Fibroblast of villous mesenchyme (primary cell): ENCODE measurements around the gene C1orf159. TPM values are rescaled to one million over a fixed set of nuclear protein-coding genes. Genes with fewer than 3 reads are reported as not detected.
A peak's percentile ranks its signal among the peaks of the same experiment; 100 is the strongest.

Experiments used
- DNase-seq: peaks from one replicate; pipeline ENCODE4 v3.0.0-alpha.2; 2010; ENCODE audit warnings: low read depth
- H3K4me3 ChIP-seq: 2 replicates; pipeline ENCODE4 v1.5.1; 2011; ENCODE audit warnings: low read depth, mild to moderate bottlenecking, low read length
- total RNA-seq: library from RNA; depleted of rRNA; stranded (reverse); fragments of >200 nt; gene quantifications from 2 replicates; pipeline ENCODE4 v1.2.3, GENCODE V29; 2012
- TF ChIP-seq, protein P1 (sequence below): IDR thresholded peaks from 2 replicates; pipeline ENCODE4 v1.5.1; 2012; ENCODE audit warnings: low read depth, mild to moderate bottlenecking, low read length; ENCODE audit not compliant: insufficient read depth

C1orf159 gene
- total RNA-seq, 1 donor: 6.5 TPM

DNA sequence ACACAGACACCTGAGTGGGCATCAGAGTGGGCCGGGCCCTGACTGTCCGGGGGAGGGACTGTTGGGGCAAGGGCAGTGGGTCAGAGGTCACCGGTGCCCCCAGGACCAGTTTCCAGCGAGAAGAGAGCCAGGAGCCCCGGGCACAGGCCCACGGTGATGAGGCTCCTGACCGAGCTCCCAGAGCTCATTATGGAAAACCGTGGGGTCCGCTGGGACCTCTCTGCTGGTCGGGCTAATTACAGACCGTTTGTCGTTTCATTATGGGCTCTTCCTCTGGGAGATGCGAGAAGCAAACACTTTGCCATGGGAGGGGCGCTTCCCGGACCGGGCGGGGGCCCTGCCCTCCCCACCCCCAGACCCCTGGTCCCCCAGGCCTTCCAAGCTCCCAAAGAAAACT lies 45.8 kb upstream of the C1orf159 start:
- TF ChIP-seq, protein P1, sequence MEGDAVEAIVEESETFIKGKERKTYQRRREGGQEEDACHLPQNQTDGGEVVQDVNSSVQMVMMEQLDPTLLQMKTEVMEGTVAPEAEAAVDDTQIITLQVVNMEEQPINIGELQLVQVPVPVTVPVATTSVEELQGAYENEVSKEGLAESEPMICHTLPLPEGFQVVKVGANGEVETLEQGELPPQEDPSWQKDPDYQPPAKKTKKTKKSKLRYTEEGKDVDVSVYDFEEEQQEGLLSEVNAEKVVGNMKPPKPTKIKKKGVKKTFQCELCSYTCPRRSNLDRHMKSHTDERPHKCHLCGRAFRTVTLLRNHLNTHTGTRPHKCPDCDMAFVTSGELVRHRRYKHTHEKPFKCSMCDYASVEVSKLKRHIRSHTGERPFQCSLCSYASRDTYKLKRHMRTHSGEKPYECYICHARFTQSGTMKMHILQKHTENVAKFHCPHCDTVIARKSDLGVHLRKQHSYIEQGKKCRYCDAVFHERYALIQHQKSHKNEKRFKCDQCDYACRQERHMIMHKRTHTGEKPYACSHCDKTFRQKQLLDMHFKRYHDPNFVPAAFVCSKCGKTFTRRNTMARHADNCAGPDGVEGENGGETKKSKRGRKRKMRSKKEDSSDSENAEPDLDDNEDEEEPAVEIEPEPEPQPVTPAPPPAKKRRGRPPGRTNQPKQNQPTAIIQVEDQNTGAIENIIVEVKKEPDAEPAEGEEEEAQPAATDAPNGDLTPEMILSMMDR: no peak
- DNase-seq: no peak
- H3K4me3 ChIP-seq: no peak overlapping the region

DNA sequence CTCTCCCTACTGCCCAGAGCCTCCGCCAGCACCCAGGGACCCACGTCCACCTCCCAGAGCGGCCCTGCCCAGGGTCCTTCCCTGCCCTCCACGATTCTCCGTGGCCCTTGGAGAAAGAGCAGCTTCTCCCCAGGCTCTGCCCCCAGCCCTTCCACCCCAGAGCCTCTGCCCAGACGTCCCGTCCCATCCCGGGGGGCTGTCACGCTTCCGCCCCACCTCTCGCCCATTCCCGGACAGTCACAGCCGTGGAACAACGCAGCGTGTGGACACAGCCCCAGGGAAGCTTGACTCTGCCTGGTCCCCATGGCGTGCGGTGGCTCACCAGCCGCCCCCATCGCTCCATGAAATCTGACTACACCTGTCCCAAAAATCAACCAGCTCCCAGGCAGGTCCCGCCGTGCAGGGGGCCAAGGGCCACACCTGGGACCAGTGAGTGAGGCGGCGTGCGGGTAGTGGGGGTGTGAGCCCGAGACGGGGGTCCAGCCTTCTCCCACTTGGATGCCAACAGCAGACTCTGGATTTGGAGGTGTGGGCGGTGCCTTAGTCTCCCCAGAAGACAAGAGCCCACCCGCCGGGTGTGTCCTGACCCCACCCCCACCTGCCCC lies 45.3 kb upstream of the C1orf159 start:
- DNase-seq: no peak
- H3K4me3 ChIP-seq: no peak overlapping the region
- TF ChIP-seq, protein P1: no peak

DNA sequence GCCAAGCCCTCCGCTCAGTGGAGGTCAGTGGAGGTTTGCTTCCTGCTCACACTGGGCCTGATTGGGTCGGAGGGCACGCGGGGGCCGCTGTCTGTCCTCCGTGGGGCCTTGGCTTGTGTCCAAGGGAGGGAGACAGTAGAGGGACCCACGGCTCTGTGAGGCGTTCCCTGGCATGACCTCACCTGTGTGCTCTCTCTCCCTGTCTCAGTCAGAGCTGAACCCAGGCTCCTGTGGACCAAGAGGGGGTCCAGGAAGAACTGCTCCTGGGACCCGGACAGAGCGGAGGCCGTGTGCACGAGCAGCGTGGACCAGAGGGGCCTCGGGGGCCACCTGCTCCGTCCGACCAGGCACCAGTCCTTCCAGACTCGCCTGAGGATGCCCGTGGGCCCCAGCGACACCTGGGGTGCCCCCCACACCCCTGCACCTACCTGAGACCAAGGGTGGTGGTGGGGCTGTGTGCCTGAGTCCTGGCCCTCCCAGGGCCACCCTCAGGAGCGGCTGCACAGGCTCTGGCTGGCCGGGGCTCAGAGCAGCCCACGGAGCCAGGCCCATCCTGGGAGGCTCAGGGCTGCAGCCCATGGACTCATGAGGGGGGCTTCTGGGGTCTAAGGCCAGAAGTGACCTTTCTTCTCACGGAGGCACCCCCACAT lies 44.5 kb upstream of the C1orf159 start:
- DNase-seq: no peak
- TF ChIP-seq, protein P1: no peak
- no peak overlapping the region for H3K4me3 ChIP-seq

DNA sequence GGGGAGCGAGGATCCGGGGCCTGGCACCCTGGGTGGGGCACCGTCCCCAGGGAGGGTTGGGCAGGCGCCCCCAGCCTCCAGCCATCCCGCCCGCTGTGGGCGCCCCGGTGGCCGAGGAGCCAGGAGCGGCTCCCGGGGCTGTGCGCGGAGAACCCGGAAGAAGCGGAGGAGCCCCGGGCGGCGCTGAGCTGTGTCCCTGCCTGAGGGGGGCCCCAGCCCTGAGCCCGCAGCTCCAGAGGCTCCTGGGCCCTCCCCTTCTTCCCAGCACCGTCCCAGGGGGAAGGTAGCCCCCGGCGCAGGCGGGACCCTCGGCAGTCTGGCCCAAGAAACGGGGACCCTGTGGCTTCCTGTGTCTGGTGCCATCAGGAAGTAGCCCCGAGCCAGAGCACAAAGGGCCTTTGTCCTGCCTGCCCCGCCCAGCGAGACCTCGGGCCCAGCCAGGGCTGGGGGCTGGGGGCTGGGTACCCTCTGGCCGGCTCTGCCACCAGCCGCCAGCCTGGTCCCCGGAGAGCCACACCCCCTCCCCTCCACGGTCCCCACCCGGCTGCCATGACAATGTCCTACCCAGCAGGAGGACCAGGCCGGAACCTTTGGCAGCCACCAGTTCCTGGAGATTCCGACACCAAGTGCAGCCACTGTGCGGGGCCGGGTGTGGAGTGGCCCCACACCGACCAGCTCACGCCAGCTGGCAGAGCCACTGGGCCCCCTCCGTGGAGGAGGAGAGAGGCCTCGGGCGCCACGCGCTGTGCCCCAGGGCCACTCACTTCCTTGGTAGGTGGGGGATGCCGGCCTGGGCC lies 42.2 kb upstream of the C1orf159 start:
- DNase-seq: peak; percentile 26
- TF ChIP-seq, protein P1: no peak
- peak overlapping the region; percentile 61 for H3K4me3 ChIP-seq

DNA sequence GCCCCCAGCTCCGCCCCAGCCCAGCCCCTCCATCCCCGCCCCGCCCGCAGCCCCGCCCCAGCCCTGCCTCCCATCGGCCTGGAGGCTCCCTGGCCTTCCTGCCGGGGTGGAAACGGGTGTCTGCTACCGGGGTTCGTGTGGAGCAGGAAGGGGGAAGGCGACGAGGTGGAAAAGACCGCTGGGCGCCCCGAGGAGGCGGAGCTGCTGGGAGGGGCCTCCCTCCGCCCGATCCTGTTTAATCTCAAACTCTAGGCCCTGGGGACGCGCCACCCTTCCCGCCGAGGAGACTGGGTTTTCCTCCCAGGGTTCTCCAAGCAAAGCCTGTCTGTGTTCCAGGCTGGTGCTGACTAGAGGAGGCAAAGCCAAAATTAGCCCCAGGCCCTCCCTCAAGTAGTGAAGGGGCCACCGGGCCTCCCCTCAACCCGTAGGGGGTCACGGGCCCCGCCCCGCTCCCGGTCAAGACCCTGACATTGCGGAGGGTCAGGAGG lies 41.6 kb upstream of the C1orf159 start:
- H3K4me3 ChIP-seq: peak overlapping the region; percentile 61
- TF ChIP-seq, protein P1: no peak
- peak; percentile 95 for DNase-seq

DNA sequence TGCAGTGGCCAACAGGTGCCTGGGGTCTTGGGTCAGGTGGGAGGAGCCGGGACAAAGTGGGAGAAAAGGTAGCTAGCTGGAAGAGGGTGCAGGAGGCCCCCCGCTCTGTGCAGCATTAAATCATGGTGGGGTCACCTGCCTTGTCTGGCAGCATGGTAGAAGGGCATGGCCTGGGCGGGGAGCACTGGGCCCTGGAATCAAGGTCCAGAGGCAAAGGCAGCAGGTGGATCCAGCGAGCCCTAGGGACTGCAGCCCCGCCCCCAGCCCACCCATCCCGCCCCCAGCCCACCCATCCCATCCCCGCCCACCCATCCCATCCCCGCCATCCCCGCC lies 41.1 kb upstream of the C1orf159 start:
- TF ChIP-seq, protein P1: no peak
- no peak for DNase-seq
- no peak overlapping the region for H3K4me3 ChIP-seq
